Lung (tissue), 12 donors: ENCODE data around the gene OR52I1. TPM values are rescaled to one million over a fixed set of nuclear protein-coding genes. Genes with fewer than 3 reads are reported as not detected.

Experiments
- ATAC-seq: fragments of 200-7000 bp; cut with Tn5 transposase; one replicate; pipeline ENCODE4 v1.9.1; 2020; ENCODE audit warnings: moderate number of reproducible peaks; ENCODE audit not compliant: insufficient read depth, low FRiP score
- DNase-seq, 3 donors: peaks; one replicate each; pipeline ENCODE4 v3.0.0-alpha.2; 2013 to 2017
- H3K27ac ChIP-seq, 2 donors: one replicate each; pipeline ENCODE4 v1.5.1; 2013; ENCODE audit warnings: mild to moderate bottlenecking in 2 of 2, moderate library complexity in 2 of 2, control low read depth in 1 of 2, inconsistent platforms in 1 of 2, low read depth in 1 of 2, low read length in 1 of 2
- H3K27me3 ChIP-seq, 3 donors: one replicate each; pipeline ENCODE4 v1.5.1; 2013; ENCODE audit warnings: low read length in 2 of 3; ENCODE audit not compliant: control insufficient read depth in 3 of 3, insufficient read depth in 3 of 3
- H3K36me3 ChIP-seq, 4 donors: one replicate each; pipeline ENCODE4 v1.5.1; 2013; ENCODE audit warnings: low read length in 4 of 4, mild to moderate bottlenecking in 1 of 4, moderate library complexity in 1 of 4; ENCODE audit not compliant: control insufficient read depth in 4 of 4, insufficient read depth in 4 of 4
- H3K4me1 ChIP-seq, 5 donors: one replicate each; pipeline ENCODE4 v1.5.1; 2013; ENCODE audit warnings: low read length in 5 of 5, mild to moderate bottlenecking in 2 of 5, moderate library complexity in 1 of 5; ENCODE audit not compliant: control insufficient read depth in 5 of 5, insufficient read depth in 5 of 5
- H3K4me3 ChIP-seq: one replicate; pipeline ENCODE4 v1.5.1; 2013; ENCODE audit warnings: mild to moderate bottlenecking, control low read depth, moderate library complexity
- H3K9ac ChIP-seq, 2 donors: one replicate each; pipeline ENCODE4 v1.5.1; 2013; ENCODE audit warnings: low read length in 2 of 2, control low read depth in 1 of 2; ENCODE audit not compliant: insufficient read depth in 1 of 2
- H3K9me3 ChIP-seq, 4 donors: one replicate each; pipeline ENCODE4 v1.5.1; 2013; ENCODE audit warnings: low read length in 3 of 4, mild to moderate bottlenecking in 1 of 4, moderate library complexity in 1 of 4; ENCODE audit not compliant: control insufficient read depth in 4 of 4, insufficient read depth in 3 of 4
- CTCF ChIP-seq: IDR thresholded peaks from 2 replicates; pipeline ENCODE4 v1.5.1; 2012; ENCODE audit warnings: mild to moderate bottlenecking; ENCODE audit errors: control extremely low read depth, extremely low read depth
- WGBS, 2 donors: extraction: QIAGEN DNeasy Blood & Tissue Kit; methylation state at CpG; one replicate each; pipeline ENCODE4 v1.1.7; 2013; 5-methylcytosine and 5-hydroxymethylcytosine counted together
- polyA plus RNA-seq, 2 donors: library from polyadenylated mRNA; stranded (reverse); fragments of 200-250 nt; gene quantifications; one replicate each; pipeline ENCODE4 v1.2.1, GENCODE V29; 2013
- total RNA-seq, 2 donors: library from RNA; depleted of rRNA in 1 of 2; stranded (reverse); fragments of >200 nt in 1 of 2; gene quantifications; one replicate each; pipeline ENCODE4 v1.2.1, GENCODE V29; 2014 to 2021
- donor health status: control.
- donor health status: control.
- donor health status: Bipolar disorder and iron deficiency.
- donor health status: healthy.
- donor health status: DM: yes; HTN: yes; CAD: no.

OR52I1 gene
- total and polyA plus RNA-seq, 4 donors, result not detected

- Histone ChIP-seq H3K9me3 (peaks cover 0 to 2% (median 0%) of the 10 kb centered on the region in 4 donors), H3K27ac (no peak overlapping the region), H3K4me1 (peaks cover 0 to 14% (median 0%) of the 10 kb centered on the region in 5 donors), H3K4me3 (no peak overlapping the region), H3K27me3 (no peaks in the 10 kb centered on the region), H3K36me3 (no peaks in the 10 kb centered on the region), H3K9ac (no peak overlapping the region)
- 69 to 88% methylated on average over 1 of the region's 1 CpG for WGBS, 2 donors
- DNase-seq (peak in 2 of 3 donors; percentile 50 to 70), ATAC-seq (no peak)
- no peak for TF ChIP-seq CTCF
These were observed 33.4 kb upstream of the OR52I1 start for GRCh38 chr11:4560467-4560866.

- TF ChIP-seq CTCF, result no peak
- Histone ChIP-seq H3K9me3 (peaks cover 0 to 2% (median 0%) of the 10 kb centered on the region in 4 donors), H3K4me3 (no peak overlapping the region), H3K27ac (no peak overlapping the region), H3K36me3 (no peaks in the 10 kb centered on the region), H3K9ac (no peak overlapping the region), H3K27me3 (no peaks in the 10 kb centered on the region), H3K4me1 (peaks cover 0 to under 1% (median 0%) of the 10 kb centered on the region in 5 donors)
- 86 to 96% methylated on average over 3 of the region's 3 CpGs for WGBS, 2 donors
- no peak for ATAC-seq
- DNase-seq, result no peak
These were observed 28.5 kb upstream of the OR52I1 start for GRCh38 chr11:4565371-4565770.

- Histone ChIP-seq H3K4me1 (no peaks in the 10 kb centered on the region), H3K27ac (no peak overlapping the region), H3K9me3 (no peaks in the 10 kb centered on the region), H3K4me3 (no peak overlapping the region), H3K9ac (no peak overlapping the region), H3K36me3 (no peaks in the 10 kb centered on the region), H3K27me3 (no peaks in the 10 kb centered on the region)
- TF ChIP-seq CTCF, result no peak
- DNase-seq, result no peak
- WGBS, 2 donors, result 93 to 96% methylated on average over 18 of the region's 18 CpGs
- ATAC-seq, result no peak
These were observed 24.8 kb upstream of the OR52I1 start for GRCh38 chr11:4569075-4569474.

- Histone ChIP-seq H3K9ac (no peak overlapping the region), H3K27me3 (peaks cover 0 to 4% (median 0%) of the 10 kb centered on the region in 3 donors), H3K36me3 (no peaks in the 10 kb centered on the region), H3K4me3 (no peak overlapping the region), H3K27ac (no peak overlapping the region), H3K4me1 (no peaks in the 10 kb centered on the region), H3K9me3 (no peaks in the 10 kb centered on the region)
- TF ChIP-seq CTCF, result no peak
- WGBS, 2 donors, result 72 to 85% methylated on average over 3 of the region's 3 CpGs
- ATAC-seq (no peak), DNase-seq (no peak)
These were observed 17.0 kb upstream of the OR52I1 start for GRCh38 chr11:4576880-4577279.
